Measurements from ENCODE around the gene PLEKHA8.

- TF ChIP-seq, protein P1, sequence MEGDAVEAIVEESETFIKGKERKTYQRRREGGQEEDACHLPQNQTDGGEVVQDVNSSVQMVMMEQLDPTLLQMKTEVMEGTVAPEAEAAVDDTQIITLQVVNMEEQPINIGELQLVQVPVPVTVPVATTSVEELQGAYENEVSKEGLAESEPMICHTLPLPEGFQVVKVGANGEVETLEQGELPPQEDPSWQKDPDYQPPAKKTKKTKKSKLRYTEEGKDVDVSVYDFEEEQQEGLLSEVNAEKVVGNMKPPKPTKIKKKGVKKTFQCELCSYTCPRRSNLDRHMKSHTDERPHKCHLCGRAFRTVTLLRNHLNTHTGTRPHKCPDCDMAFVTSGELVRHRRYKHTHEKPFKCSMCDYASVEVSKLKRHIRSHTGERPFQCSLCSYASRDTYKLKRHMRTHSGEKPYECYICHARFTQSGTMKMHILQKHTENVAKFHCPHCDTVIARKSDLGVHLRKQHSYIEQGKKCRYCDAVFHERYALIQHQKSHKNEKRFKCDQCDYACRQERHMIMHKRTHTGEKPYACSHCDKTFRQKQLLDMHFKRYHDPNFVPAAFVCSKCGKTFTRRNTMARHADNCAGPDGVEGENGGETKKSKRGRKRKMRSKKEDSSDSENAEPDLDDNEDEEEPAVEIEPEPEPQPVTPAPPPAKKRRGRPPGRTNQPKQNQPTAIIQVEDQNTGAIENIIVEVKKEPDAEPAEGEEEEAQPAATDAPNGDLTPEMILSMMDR (IDR thresholded peaks at IDR 0.05) = no peak
- TF ChIP-seq POLR2A (IDR thresholded peaks at IDR 0.05) = no peak
Measured at GRCh38 chr7:30177965-30178364, 149.8 kb downstream of the PLEKHA8 start.

Measured in adrenal gland (tissue), 5 donors.